Hematopoietic multipotent progenitor cell treated with erythropoietin and hydrocortisone succinate and interleukin-3 and kit ligand, for 6 days (in vitro differentiated cells): ENCODE measurements around the gene SPATA45.
A peak's percentile ranks its signal among the peaks of the same experiment; 100 is the strongest.
"Not testable (repeated sequence)": the region's sequence is repeated elsewhere in the genome, so short reads cannot be mapped to it uniquely, and the experiment has no call there.

ENCODE experiments used
- DNase-seq: peaks from one replicate; pipeline ENCODE4 v3.0.0-alpha.2; 2015

SPATA45 gene

DNA sequence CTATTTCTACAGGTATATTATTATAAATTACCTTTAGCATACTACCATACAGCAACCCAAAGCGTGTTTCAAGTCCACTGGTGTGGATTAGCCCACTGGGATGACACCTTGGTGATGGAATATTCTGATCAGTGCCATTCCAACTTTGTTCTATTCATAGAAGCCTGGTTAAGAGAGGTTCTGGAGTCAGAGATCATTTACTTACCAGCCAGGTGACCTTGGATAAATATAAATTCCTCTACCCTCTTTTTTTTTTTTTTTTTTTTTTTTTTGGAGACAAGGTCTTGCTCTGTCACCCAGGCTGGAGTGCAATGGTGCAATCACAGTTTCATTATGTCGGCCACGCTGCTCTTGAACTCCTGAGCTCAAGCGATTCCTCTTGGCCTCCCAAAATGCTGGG lies at the start of gene SPATA45:
TSS of gene SPATA45 (minus strand) at position 101 of the 400 bp plus-strand sequence. CDS start 11,500 bp downstream, outside the sequence.
- DNase-seq = no peak

DNA sequence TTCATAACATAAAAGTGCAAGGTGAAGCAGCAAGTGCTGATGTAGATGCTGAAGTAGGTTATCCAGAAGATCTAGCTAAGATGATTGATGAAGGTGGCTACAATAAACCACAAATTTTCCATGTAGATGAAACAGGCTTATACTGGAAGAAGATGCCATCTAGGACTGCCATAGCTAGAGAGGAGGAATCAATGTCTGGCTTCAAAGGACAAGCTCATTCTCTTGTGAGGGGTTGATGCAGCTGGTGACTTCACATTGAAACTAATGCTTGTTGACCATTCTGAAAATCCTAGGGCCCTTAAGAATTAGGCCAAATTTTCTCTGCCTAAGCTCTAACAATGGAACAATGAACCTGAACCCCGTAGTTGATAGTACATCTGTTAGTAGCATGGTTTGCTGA lies 44.7 kb upstream of the SPATA45 start:
- DNase-seq = no peak

DNA sequence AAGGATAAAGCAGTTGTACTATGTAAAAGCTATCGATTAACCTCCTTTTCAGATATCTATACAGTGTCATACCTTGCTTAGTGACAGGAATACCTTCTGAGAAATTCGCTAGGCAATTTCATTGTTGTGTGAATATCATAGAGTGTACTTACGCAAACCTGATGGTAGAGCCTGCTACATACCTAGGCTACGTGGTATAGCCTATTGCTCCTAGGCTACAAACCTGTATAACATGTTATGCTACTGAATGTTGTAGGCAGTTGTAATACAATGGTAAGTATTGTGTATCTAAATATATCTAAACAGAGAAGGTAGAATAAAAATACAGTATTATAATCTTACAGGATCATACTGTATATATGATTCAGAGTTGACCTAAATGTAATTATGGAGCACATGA lies 37.1 kb upstream of the SPATA45 start:
- no peak for DNase-seq

DNA sequence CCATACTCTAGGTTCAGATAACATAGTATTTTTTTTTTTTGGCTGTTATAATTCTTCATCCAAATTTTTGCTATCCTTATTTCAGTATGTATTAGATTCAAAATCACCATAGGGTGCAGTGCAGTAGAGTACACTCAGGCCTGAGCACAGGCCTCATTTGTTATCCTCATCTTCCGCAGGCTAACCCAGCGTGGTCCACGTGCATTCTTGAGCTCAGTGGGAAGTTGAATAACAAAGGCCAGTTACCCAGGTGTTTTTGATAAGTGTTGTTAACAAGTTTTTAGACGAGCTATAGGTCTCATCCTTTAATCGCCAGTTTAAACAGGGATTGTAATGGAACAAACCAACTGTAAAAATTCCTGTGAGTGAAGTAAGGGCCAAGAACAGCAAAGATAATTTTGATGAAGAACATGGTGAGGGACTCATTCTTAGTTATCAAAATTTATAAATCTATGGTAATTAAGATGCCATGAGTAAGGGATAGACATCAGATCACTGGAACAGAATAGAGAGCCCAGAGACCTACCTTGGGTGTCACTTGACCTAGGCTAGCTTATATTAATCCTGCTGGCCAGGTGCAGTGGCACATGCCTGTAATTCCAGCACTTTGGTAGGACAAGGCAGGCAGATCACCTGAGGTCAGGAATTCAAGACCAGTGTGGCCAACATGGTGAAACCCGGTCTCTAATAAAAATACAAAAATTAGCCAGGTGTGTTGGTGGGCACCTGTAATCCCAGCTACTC lies 32.7 kb upstream of the SPATA45 start:
- no peak for DNase-seq

DNA sequence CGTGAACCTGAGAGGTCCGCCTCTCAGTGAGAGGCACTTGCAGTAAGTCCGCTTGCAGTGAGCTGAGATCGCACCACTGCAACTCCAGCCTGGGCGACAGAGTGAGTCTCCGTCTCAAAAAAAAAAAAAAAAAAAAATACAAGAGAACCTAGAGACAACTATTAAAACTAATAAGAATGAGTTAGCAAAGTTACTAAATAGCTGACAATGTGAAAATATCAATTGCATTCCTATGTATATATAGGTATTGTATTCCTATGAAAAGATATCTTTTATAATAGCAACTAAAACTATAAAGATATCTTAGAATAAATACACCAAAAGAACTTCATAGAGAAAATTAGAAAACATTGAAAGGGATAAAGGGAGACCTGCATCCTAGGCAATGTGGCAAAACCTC lies 31.0 kb upstream of the SPATA45 start:
- no peak for DNase-seq

DNA sequence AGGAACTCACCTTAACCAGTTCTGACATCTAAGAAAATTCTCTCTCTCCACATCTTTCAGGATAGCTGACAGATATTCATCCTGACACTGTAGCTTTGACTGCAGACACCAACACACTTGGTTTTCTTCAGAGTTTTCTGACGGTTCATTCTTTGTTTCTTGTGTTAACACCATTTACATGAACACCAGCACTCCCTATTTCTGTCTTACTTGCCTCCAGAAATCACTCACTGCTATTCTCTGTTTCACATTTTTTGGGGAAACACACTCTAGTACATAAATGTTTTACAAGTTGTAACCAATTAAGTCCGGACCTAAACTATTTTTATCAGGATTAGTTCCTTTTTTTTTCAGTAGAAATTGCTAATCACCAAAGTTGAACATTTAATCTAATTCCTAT lies 26.1 kb upstream of the SPATA45 start:
- no peak for DNase-seq

DNA sequence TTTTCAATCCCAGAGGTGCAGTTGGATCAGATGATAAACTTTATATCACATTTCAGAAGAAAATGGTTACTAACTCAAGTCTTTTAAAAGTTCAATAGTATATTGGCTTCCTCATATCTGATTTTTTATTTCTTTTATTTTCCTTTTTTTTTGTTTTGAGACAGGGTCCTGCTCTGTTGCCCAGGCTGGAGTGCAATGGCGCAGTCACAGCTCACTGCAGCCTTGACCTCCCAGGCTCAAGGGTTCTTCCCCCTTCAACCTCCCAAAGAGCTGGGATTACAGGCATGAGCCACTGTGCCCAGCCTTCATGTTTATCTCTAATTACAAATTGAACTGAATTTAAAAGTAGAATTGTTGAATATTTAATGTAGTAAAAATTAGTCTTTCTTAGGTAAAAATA lies 24.5 kb upstream of the SPATA45 start:
- DNase-seq = no peak

DNA sequence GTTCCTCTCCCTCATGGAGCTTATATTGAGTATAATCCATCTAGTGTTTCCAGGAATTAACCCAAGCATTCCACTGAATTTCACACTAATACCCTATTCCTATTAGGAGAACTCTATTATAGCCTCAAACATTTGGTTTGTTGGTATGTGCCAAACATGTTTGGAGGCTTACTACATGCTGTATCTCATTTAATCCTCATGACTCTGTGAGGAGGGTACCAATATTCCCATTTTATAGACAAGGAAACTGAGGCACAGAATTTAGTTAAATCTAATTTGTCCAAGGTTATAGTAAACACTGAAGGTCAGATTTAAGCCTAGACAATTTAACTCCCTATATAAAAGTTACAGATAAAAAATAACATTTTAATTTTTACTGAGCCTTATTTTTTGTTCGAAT lies 19.7 kb upstream of the SPATA45 start:
- DNase-seq = no peak

DNA sequence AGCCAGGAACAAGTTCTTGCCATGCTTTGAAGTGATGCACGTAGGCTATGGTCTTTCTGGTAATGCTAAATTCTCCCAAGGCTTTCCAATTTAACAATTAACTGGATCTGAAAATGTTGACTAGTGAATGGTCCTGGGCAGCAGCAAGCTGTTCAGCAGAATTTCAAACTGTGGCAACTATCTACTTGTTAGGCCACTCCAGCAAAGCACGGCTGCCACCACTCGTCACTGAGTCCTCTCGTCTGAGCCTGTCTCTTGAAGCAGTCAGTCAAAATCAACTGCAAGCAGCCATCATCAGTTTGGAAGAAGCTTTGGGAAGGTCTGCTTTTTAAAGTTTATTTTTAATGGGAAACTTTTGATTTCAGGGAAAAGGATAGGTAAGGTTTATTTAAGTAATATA lies 16.8 kb upstream of the SPATA45 start:
- DNase-seq = no peak

DNA sequence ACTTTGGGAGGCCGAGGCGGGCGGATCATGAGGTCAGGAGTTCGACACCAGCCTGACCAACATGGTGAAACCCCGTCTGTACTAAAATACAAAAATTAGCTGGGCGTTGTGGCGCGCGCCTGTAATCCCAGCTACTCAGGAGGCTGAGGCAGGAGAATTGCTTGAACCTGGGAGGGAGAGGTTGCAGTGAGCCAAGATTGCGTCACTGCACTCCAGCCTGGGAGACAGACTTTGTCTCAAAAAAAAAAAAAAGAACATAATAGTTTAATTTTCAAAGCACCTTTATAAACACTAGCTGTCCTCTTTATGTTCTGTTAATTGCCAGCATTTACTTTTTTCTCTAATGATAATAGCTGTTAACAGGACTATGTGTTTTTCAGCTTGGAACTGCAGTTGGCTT lies 15.9 kb upstream of the SPATA45 start:
- not testable (repeated sequence) for DNase-seq

DNA sequence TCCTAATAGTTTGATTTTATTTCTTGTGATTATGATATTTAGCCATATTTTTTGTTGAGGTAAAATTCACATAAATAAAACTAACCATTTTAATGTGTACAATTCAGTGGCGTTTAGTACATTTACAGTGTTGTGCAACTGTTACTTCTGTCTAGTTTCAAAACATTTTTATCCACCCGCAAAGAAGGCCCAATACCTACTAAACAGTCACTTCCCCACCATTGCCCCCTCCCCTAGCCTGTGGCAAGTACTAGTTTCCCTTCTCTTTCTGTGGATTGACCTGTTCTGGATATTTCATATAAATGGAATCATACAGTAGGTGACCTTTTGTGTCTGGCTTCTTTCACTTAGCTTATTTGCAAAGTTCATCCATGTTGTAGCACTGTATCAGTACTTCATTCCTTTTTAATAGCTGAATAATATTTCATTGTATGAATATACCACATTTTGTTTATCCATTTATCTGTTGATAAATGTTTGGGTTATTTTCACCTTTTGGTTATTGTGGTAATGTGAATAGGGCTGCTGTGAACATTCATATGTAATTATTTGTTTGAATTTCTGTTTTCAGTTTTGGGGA lies 14.8 kb upstream of the SPATA45 start:
- no peak for DNase-seq

DNA sequence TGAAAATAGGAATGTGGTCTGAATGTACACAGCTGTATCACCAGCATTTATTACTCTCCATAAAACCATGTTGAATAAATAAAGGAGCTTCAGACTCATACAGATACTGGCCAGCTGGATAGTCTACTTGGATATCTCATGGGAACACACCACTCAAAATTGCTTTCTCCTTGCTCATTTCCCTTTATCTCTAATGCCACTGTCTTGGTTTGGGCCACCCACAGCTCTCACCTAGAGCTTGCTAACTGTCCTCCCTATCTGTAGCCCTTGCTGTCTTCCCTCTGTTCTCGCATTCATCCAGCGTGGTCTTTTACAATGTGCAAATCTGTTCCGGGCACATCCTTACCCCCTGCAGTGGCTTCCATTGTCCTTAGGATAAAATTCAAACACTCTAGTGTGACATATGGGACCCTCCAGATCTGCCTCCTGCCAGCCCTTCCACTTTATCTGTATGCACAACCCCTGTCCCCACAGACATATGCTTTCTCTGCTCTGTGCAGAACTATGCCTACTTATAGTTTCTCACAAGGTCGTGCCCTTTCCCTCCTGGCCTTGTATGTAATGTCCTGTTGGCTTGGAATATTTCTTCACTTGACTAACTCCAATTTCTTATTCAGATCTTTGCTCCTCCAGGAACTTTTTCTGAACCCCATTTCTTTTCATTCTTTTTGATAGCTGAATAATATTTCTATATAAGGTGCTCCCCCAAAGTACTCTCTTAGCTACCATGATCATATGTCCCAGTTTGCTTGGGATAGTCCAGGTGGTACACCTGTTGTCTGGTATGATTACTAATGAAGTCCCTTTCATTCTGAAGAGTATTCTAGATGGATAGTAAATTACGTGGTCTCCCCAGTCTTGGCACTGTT lies 13.5 kb upstream of the SPATA45 start:
- peak; percentile 93 for DNase-seq

DNA sequence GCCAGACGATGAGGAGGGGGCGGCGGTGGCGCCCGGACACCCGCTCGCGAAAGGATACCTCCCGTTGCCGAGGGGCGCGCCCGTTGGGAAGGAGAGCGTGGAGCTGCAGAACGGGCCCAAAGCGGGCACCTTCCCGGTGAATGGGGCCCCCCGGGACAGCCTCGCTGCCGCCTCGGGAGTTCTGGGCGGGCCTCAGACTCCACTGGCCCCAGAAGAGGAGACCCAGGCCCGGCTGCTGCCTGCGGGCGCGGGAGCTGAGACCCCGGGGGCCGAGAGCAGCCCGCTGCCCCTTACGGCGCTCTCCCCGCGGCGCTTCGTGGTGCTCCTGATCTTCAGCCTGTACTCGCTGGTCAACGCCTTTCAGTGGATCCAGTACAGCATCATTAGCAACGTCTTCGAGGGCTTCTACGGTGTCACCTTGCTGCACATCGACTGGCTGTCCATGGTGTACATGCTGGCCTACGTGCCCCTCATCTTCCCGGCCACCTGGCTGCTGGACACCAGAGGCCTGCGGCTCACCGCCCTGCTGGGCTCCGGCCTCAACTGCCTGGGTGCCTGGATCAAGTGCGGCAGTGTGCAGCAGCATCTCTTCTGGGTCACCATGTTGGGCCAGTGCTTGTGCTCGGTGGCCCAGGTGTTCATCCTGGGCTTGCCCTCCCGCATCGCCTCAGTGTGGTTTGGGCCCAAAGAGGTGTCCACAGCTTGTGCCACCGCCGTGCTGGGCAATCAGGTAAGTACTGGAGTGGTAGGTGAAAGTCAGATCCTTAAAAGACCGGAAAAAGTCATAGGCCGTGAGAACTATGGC lies 11.2 kb upstream of the SPATA45 start:
- peak; percentile 64 for DNase-seq

DNA sequence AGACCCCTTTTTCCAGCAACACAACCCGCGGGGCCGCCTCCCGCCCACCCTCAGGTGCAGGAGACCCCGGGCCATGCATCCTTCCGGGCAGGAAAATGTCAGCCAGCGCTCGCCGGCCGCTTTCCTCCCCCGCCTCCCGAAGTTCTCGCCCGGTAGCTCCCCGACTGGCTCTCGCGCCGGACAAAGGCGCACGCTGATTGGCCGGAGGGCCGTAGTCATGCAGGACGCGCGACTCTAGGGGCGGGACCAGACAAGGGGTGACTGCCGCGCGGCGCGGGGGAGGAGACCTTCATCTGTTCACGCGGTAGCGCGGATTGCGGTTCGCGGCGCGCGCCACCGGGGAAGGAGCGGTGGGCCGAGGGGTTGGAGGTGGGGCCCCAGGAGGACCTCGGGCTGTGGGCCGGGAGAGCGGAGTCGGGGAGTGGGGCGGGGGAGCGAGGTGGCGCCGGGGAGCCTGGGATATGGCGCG lies 10.6 kb upstream of the SPATA45 start, which contains the start of gene FLVCR1:
TSS of gene FLVCR1 (plus strand) at position 284 of the 469 bp plus-strand sequence. CDS start at position 462, 178 bp downstream.
- peak; percentile 98 for DNase-seq

DNA sequence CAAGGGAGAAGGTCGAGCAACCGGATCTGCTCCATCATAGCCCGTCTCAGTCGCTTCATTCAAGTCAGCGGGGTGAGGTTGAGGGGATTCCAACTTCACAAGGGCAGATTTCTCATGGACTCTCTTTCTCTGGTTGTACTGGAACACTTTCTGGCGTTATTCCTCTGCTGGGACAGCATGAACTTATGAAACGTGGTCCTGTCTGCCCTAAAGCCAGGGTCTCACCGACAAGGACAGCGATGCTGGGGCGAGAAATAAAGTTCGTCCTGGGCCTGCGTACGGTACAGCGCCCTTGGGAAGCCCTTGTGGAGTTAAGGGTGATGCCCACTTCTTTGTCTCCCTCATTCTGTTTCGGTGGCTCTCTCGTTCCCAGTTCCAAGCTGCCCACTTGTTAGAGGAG lies 9.3 kb upstream of the SPATA45 start:
- DNase-seq = no peak

DNA sequence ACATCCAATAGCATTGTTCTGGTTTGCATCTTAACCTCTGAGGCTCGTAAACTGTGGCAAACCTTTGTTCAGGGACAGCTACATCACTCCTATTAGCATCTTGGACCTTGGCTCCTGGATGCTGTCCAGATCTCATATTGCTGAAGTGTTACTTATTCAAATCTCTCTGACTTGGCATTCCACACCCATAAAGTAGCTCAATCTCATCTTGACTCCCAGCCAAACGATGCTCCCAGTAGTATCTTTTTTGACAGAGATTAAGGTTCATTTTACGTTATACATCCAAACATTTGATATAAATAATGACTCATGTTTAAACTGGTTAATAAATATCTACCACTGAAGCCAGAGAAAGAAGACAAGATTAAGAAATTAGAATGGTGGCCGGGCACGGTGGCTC lies 6.2 kb upstream of the SPATA45 start:
- DNase-seq = no peak

DNA sequence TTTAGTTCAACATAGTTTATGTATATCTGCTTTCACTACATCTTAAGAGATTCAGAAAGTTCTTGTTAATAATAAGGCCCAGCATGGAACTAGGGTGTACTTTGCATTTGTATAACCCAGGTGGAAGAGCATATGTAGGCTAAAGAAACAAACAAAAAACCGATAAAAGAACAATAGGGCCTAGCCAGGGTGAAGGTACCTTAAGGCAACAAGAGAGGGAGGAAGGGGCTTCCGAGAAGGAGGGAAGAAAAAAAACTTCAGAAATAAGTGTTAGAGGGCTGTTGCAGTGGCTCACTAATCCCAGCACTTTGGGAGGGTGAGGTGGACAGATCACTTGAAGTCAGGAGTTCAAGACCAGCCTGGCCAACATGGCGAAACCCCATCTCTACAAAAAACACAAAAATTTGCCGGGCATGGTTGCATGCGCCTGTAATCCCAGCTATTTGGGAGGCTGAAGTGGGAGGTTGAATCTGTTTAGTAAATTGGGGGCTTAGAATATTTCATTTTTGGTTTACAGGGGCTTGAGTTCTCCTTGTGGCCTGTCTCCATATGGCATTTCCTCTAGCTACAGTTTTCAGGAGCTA lies 4.7 kb upstream of the SPATA45 start:
- no peak for DNase-seq

DNA sequence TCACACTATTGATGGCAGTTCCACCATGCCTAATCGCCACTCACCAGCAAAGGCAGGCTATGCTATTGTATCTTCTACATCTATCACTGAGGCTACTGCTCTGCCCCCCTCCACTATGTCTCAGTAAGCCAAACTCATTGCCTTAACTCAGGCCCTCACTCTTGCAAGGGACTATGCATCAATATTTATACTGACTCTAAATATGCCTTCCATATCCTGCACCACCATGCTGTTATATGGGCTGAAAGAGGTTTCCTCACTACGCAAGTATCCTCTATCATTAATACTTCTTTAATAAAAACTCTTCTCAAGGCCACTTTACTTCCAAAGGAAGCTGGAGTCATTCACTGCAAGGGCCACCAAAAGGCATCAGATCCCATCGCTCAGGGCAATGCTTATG lies 2.9 kb downstream of the SPATA45 start:
- not testable (repeated sequence) for DNase-seq

DNA sequence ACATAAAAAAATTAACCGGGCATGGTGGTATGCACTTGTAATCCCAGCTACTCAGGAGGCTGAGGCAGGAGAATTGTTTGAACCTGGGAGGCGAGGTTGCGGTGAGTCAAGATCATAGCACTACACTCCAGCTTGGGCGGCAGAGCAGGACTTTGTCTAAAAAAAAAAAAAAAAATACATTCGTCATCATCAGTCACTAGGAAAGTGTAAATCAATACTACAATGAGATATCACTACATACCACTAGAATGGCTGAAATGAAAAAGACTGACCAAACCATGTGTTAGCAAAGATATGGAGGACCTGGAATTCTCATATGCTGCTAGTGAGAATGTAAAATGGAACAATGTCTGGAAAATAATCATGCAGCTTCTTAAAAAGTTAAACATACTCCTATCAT lies 9.3 kb downstream of the SPATA45 start:
- DNase-seq = no peak

DNA sequence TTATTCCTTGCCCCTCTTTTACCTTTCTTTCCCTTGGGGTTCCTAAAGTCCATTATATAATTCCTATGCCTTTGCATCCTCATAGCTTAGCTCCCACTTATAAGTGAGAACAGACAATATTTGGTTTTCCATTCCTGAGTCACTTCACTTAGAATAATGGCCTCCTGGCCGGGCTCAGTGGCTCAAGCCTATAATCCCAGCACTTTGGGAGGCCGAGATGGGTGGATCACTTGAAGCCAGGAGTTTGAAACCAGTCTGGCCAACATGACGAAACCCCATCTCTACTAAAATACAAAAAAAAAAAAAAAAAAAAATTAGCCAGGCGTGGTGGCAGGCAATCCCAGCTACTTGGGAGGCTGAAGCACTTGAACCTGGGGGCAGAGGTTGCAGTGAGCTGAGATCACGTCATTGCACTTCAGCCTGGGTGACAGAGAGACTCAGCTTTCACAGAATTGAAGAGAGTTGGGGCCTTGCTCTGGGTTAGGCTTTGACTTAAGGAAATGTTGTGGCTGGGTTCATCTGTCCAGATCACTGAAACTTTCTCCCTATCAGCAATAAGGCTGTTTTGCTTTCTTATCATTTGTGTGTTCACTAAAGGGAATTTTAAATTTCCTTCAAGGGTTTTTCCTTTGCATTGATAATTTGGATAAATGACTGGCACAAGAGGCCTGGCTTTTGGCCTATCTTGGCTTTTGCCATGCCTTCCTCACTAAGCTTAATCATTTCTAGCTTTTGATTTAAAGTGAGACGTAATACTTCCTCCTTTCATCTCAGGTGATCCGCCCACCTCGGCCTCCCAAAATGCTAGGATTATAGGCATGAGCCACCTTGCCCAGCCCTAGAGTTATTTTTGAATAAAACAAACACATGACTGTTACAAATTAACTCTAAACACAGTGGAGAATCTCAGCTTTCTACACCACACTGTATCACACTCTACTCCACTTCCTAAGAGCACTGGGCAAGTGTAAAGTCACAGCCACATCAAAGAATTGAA lies 13.9 kb downstream of the SPATA45 start:
- not testable (repeated sequence) for DNase-seq

DNA sequence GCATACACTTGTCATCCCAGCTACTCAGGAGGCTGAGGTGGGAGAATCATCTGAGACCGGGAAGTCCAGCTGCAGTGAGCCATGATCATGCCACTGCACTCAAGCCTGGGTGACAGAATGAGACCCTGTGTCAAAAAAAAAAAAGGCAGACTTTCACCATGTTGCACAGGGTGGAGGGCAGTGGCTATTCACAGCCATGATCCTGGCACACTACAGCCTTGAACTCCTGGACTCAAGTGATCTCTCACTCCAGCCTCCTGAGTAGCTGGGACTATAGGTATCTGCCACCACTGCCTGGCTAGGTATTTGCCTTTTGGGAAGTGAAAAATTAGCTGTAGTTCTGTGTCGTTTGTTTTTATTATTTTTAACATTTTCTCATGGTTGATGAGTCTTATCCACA lies 19.1 kb downstream of the SPATA45 start:
- no peak for DNase-seq
